ENCODE measurements around the gene TFPI2.
"Not testable (repeated sequence)": the region's sequence is repeated elsewhere in the genome, so short reads cannot be mapped to it uniquely, and the experiment has no call there.

TFPI2 gene

DNA sequence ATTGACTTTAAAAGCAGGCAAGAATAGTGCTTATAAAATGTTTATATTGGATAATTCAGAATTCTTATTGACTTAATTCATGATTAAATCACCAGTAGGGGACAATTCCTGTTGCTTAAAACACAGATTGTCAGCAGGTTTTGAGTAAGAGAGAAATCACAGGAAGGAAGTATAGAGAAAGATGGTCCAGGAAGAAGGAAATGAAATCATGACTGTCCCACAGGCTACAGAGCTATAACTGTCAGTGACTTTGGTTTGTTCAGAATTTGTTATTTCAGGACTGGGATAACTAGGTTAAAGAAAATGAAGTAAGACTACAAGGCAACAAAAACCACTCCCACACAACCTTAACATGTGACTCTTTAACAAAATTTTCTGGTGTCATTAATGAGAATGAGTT lies 22.6 kb upstream of the TFPI2 start:
- Histone ChIP-seq H3K4me1 (ENCODE audit: low read length) (peaks cover 12% of the 10 kb centered on the region), H4K20me1 (ENCODE audit: insufficient read depth, low read length) (no peaks in the 10 kb centered on the region), H3K4me3 (ENCODE audit: low read length) (no peak overlapping the region), H3K27me3 (ENCODE audit: low read depth, low read length) (peaks cover 3% of the 10 kb centered on the region; the same call in 1 of the 2 replicates), H3K9ac (ENCODE audit: low read length) (no peak overlapping the region), H3K79me2 (ENCODE audit: low read length) (no peaks in the 10 kb centered on the region), H3K27ac (ENCODE audit: low read length) (no peak overlapping the region), H3K4me2 (ENCODE audit: low read length) (no peak overlapping the region), H2AFZ (ENCODE audit: low read depth, low read length) (no peak overlapping the region), H3K36me3 (replicated peaks; ENCODE audit: low read depth, low read length) (no peaks in the 10 kb centered on the region), H3K9me3 (ENCODE audit: insufficient read depth, low read length) (no peaks in the 10 kb centered on the region)
- no peak for TF ChIP-seq EZH2phosphoT487 (IDR thresholded peaks at IDR 0.05; ENCODE audit: low read depth)
- TF ChIP-seq, protein P1, sequence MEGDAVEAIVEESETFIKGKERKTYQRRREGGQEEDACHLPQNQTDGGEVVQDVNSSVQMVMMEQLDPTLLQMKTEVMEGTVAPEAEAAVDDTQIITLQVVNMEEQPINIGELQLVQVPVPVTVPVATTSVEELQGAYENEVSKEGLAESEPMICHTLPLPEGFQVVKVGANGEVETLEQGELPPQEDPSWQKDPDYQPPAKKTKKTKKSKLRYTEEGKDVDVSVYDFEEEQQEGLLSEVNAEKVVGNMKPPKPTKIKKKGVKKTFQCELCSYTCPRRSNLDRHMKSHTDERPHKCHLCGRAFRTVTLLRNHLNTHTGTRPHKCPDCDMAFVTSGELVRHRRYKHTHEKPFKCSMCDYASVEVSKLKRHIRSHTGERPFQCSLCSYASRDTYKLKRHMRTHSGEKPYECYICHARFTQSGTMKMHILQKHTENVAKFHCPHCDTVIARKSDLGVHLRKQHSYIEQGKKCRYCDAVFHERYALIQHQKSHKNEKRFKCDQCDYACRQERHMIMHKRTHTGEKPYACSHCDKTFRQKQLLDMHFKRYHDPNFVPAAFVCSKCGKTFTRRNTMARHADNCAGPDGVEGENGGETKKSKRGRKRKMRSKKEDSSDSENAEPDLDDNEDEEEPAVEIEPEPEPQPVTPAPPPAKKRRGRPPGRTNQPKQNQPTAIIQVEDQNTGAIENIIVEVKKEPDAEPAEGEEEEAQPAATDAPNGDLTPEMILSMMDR (IDR thresholded peaks at IDR 0.05; ENCODE audit: low read depth, low read length) = no peak

DNA sequence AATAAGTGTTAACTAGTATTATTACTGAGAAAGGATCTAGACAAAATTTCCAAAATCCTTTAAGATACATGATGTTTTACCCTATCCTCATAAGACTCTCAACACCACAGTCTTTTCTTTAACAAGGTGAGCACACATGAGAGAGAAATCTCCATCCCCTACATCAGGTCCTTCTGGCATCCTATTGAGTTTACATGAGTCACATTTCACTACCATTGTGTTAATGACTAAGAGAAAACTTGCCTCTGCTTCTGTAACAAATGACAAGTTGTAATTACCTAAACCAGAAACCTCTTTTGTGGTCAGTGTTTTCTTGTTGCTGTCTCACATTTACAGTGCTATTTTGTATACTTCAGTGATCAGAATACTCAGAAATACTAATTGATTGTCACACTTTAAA lies 21.1 kb upstream of the TFPI2 start:
- H3K9me3 ChIP-seq (ENCODE audit: insufficient read depth, low read length); H3K27ac ChIP-seq (ENCODE audit: low read length); H3K79me2 ChIP-seq (ENCODE audit: low read length); H3K4me3 ChIP-seq (ENCODE audit: low read length); H3K9ac ChIP-seq (ENCODE audit: low read length); H2AFZ ChIP-seq (ENCODE audit: low read depth, low read length); H4K20me1 ChIP-seq (ENCODE audit: insufficient read depth, low read length); H3K27me3 ChIP-seq (ENCODE audit: low read depth, low read length); H3K36me3 ChIP-seq (replicated peaks; ENCODE audit: low read depth, low read length); H3K4me2 ChIP-seq (ENCODE audit: low read length): not testable (repeated sequence)
- H3K4me1 ChIP-seq (ENCODE audit: low read length) = peaks cover 12% of the 10 kb centered on the region

DNA sequence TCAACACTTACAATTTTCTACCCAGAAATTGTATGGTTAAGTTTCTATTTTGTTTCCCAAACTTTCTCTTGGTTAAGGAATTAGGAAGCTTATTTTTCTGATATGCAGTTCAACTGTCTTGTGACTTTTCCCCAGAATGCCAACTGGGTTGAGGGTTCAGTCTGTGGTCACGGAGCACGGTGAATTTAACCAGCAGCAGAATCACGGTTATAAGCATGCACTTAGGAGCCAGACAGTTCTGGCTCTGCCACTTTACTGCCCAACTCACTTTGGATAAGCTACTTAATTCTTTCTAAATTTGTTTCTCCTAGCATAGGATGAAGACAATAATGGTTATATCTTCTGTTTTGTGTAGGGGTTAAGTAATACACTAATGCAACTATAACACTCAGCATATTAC lies 20.7 kb upstream of the TFPI2 start:
- not testable (repeated sequence) for H3K4me3 ChIP-seq (ENCODE audit: low read length); H3K27ac ChIP-seq (ENCODE audit: low read length); H3K9ac ChIP-seq (ENCODE audit: low read length); H3K9me3 ChIP-seq (ENCODE audit: insufficient read depth, low read length); H3K27me3 ChIP-seq (ENCODE audit: low read depth, low read length); H3K36me3 ChIP-seq (replicated peaks; ENCODE audit: low read depth, low read length); H2AFZ ChIP-seq (ENCODE audit: low read depth, low read length); H3K79me2 ChIP-seq (ENCODE audit: low read length); H4K20me1 ChIP-seq (ENCODE audit: insufficient read depth, low read length)
- Histone ChIP-seq H3K4me2 (ENCODE audit: low read length) (0 out of 2 replicates have a peak overlapping the region, but pooled peaks have one; percentile 14), H3K4me1 (ENCODE audit: low read length) (peaks cover 12% of the 10 kb centered on the region)

DNA sequence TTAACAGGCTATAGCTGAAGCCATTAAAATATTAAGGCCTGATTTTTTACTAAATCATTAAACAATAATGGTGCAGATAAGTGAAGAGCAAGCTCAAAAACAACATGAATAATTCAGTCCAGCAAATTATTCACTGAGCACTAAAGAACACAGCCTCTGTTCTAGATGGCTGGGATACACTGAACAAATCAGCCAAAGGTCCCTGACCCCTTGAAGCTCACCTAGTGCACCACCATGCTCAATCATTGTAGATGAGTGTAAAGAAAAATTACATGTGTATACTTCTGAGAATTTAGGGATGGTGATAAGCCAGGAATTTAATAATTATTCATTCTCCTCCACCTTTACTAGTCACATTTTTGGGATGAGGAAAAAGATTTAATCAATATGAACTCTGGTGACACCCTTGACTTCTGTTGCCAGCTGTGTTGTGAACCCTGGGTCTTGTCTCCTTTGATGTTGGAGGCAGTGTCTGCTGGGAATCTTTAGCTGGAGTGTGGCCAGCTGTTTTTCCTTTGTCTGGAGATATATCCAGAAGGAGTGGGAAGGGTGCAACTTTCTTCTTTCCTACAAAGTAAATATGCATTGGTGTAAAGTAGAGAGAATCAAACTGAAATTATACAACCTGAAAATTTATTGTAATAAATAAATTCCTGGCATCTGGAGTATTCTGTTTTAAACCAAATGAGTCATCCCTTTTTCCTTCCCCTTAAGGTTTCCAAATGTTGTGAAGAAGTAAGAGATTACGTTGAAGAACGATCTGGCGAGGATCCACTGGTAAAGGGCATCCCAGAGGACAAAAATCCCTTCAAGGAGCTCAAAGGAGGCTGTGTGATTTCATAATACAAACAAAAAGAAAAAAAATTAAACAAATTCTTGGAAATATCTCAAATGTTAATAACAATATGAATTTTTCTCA lies 19.8 kb upstream of the TFPI2 start:
- Histone ChIP-seq H3K27ac (ENCODE audit: low read length) (no peak overlapping the region), H3K4me1 (ENCODE audit: low read length) (peaks cover 11% of the 10 kb centered on the region), H4K20me1 (ENCODE audit: insufficient read depth, low read length) (no peaks in the 10 kb centered on the region)

DNA sequence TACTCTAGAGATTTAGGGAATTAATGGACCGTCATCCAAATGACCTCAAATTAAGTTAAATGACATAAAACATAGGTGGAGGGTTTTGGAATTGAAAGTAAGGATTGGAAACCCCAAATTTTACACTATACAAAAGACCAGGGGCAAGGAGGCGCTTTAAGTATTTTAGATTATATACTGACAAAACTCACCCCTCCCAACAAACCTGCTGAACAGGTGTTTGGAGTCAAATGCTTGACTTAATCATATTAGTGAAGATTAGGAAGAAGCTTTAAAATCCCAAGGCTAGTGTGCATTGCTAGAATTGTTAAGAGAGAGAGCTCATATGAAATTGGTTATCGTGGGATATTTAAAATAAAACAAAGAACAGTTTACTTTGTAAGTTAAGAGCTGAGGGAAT lies 15.7 kb upstream of the TFPI2 start, which contains the start of gene GNGT1:
Gene GNGT1 (plus strand): TSS at position 301 of the 400 bp plus-strand sequence. CDS start 180 bp downstream, outside the sequence.
- no peaks in the 10 kb centered on the region for H3K9me3 ChIP-seq (ENCODE audit: insufficient read depth, low read length)
- H3K36me3 ChIP-seq (replicated peaks; ENCODE audit: low read depth, low read length) = no peaks in the 10 kb centered on the region
- peaks cover 5% of the 10 kb centered on the region; the same call in 1 of the 2 replicates for H3K27me3 ChIP-seq (ENCODE audit: low read depth, low read length)
- no peaks in the 10 kb centered on the region for H4K20me1 ChIP-seq (ENCODE audit: insufficient read depth, low read length)
- no peaks in the 10 kb centered on the region for H3K4me1 ChIP-seq (ENCODE audit: low read length)
- H3K79me2 ChIP-seq (ENCODE audit: low read length) = no peaks in the 10 kb centered on the region
- no peak within 1 kb of the TSS for H3K4me2 ChIP-seq (ENCODE audit: low read length)
- no peak within 1 kb of the TSS for H2AFZ ChIP-seq (ENCODE audit: low read depth, low read length)
- H3K27ac ChIP-seq (ENCODE audit: low read length) = no peak within 1 kb of the TSS
- H3K4me3 ChIP-seq (ENCODE audit: low read length) = no peak within 1 kb of the TSS
- H3K9ac ChIP-seq (ENCODE audit: low read length) = no peak within 1 kb of the TSS
- no peak for TF ChIP-seq EZH2phosphoT487 (IDR thresholded peaks at IDR 0.05; ENCODE audit: low read depth)
- TF ChIP-seq, protein P1 (IDR thresholded peaks at IDR 0.05; ENCODE audit: low read depth, low read length) = no peak

More for the DNA sequence above, 19.8 kb upstream of the TFPI2 start:
- Histone ChIP-seq H3K27me3 (ENCODE audit: low read depth, low read length) (no peaks in the 10 kb centered on the region), H3K4me2 (ENCODE audit: low read length) (no peak overlapping the region), H2AFZ (ENCODE audit: low read depth, low read length) (no peak overlapping the region), H3K4me3 (ENCODE audit: low read length) (no peak overlapping the region), H3K9ac (ENCODE audit: low read length) (no peak overlapping the region), H3K79me2 (ENCODE audit: low read length) (no peaks in the 10 kb centered on the region), H3K9me3 (ENCODE audit: insufficient read depth, low read length) (no peaks in the 10 kb centered on the region), H3K36me3 (replicated peaks; ENCODE audit: low read depth, low read length) (no peaks in the 10 kb centered on the region)
- TF ChIP-seq, protein P1 (IDR thresholded peaks at IDR 0.05; ENCODE audit: low read depth, low read length) = no peak
- no peak for TF ChIP-seq EZH2phosphoT487 (IDR thresholded peaks at IDR 0.05; ENCODE audit: low read depth)

Measured in OCI-LY3 (cell line).